GM21526 (cell line): ENCODE data around the gene LMAN2.
"Not testable (repeated sequence)": the region's sequence is repeated elsewhere in the genome, so short reads cannot be mapped to it uniquely, and the experiment has no call there.

Experiments used
- ATAC-seq: cut with Tn5 transposase; IDR thresholded peaks from one replicate; pipeline ENCODE4 v1.9.1; 2021; ENCODE audit warnings: moderate library complexity; ENCODE audit not compliant: unreplicated experiment, low FRiP score

LMAN2 gene

GRCh38 chr5:177365845-177366527 lies 14.5 kb upstream of the LMAN2 start:
- no peak for ATAC-seq

GRCh38 chr5:177364159-177364962 lies 12.9 kb upstream of the LMAN2 start:
- no peak for ATAC-seq

- no peak for ATAC-seq
Measured at GRCh38 chr5:177363565-177363964, 12.1 kb upstream of the LMAN2 start.

- no peak for ATAC-seq
Measured at GRCh38 chr5:177362610-177363507, 11.4 kb upstream of the LMAN2 start.

DNA sequence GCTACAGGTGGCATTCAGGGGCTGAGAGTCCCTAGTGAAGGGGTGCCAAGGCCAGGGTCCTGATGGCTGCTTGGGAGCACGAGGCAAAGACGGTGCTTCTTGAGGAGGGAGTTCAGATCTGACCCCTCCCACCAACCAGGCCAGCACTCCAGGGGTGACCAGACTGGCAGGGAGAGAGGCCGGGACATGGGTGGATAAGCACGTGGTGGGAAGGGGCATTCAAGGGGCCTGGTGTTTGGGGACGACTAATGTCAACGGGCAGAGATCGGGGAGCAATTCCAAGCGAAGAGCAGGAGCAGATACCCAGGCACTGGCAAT lies 10.8 kb upstream of the LMAN2 start:
- no peak for ATAC-seq

GRCh38 chr5:177361418-177362291 lies 10.2 kb upstream of the LMAN2 start:
- no peak for ATAC-seq

DNA sequence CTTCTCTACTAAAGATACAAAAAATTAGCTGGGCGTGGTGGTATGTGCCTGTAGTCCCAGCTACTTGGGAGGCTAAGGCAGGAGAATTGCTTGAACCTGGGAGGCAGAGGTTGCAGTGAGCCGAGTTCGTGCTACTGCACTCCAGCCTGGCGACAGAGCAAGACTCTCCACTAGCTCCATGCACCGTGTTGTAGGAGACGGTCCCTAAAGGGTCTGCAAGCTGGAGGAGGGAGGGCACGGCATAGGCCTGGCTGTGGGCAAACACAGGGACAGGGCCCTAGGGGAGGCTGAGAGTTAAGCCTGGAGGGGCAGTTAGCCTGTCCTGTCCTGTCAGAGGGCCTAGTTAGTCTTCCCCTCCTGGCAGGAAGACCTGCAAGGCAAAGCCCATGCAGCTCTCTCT lies 9.3 kb upstream of the LMAN2 start:
- not testable (repeated sequence) for ATAC-seq

- no peak for ATAC-seq
Measured at GRCh38 chr5:177359860-177360259, 8.4 kb upstream of the LMAN2 start.

DNA sequence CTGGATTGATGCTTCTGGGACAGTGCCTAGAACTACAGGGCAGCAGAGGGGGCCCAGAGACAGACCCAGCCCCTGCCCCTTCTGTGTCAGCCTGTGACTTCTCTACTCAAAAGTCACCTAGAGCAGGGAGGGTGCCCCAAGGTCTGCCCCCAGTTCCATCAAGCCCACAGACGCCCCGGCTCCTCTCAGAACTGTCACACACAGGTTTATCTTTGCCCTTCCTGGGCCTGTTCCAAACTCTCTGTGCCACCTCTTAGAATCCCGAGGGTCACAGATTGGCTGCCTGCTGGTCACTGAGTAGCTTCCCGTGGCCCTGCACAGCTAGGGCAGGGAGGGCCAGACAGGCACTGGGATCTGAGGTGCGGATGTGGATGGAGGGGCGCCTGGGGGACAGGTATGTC lies 8.0 kb upstream of the LMAN2 start:
- ATAC-seq = no peak

DNA sequence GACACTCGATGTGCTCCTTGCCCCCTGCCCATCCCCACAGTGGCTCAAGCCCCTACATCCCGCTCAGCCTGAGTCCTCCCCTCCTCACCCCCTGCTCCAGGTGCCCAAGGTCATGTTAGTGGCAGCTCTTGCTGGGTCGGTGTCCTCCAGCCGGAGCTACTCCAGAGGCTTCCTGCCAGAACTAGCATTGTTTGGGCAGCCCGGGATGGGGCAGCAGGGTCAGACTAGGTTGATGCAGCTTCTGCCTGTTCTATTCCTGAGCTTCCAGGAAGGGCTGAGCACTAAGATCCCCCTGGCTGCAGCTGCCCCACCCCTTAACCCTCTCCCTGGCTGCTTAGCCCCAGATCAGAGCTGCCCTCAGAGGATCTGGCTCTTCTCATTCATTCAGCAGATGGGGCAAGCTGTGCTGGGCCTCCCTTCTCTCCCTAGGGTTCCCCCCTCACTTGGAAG lies 6.9 kb upstream of the LMAN2 start:
- ATAC-seq = no peak

GRCh38 chr5:177357459-177358351 lies 6.2 kb upstream of the LMAN2 start, which contains the start of gene RGS14:
RGS14 (plus strand) TSS chr5:177357924; CDS start chr5:177358025, 101 bp downstream.
- ATAC-seq = peak; percentile 82

- ATAC-seq = peak; percentile 4
Measured at GRCh38 chr5:177357146-177357458, 5.6 kb upstream of the LMAN2 start.

GRCh38 chr5:177356746-177357145 lies 5.3 kb upstream of the LMAN2 start:
- ATAC-seq = no peak

GRCh38 chr5:177355868-177356168 lies 4.3 kb upstream of the LMAN2 start:
- no peak for ATAC-seq

- no peak for ATAC-seq
Measured at GRCh38 chr5:177355162-177355867, 3.8 kb upstream of the LMAN2 start.

- no peak for ATAC-seq
Measured at GRCh38 chr5:177354711-177355110, 3.2 kb upstream of the LMAN2 start.

DNA sequence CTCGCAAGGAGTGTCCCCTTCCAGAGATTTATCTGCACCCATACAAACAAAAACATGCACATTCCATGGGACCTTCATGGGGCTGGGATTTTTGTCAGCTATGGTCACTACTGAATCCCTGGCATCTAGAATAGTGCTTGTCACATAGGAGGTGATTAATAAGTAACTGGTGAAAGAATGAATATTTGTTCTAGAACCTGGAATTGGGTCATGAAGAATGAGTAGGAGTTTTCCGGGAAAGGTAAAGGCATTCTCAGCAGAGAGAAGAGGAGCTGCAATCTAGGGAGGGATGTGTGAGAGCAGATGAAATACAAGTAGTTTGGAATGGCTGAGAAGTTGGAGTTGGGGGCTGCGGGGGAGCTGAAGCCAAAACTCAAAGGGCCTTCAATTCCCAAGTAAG lies 2.8 kb upstream of the LMAN2 start:
- no peak for ATAC-seq

GRCh38 chr5:177353093-177353492 lies 1.6 kb upstream of the LMAN2 start:
- no peak for ATAC-seq
